ENCODE results near the gene TFEC. TPM values are rescaled to one million over a fixed set of nuclear protein-coding genes. Genes with fewer than 3 reads are reported as not detected.

The TFEC gene
- total RNA-seq, 1 donor from 2014 or later: 1.3 TPM

DNA sequence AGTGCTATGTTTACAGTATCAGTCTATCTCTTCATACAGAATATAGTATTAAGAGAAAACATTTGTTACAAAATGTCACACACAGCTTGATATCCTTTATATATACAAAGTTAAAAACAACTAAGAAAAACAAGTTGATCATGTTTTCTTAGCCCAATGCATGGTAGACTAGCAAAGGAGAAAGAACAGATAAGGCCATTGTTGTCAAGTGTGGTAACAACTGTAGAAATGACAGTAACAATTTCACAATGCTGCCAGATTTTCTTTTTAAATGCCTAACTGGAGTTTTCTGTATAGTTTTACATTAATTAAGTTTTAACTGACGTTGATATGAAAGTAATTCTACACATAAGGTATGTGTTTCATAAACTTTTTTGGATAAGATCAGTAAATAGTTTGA, 65.8 kb downstream of the TFEC start:
- no peak for TF ChIP-seq CTCF (IDR thresholded peaks at IDR 0.05)
- H3K36me3 ChIP-seq: no peaks in the 10 kb centered on the region
- no peaks in the 10 kb centered on the region for H3K27me3 ChIP-seq
- no peak overlapping the region for H3K27ac ChIP-seq
- no peak for DNase-seq (ENCODE audit: low spot score in 2 of 2)
- no peaks in the 10 kb centered on the region for H3K4me1 ChIP-seq
- intact Hi-C loops (cut with DNase I): no loop called here
- no peak overlapping the region for H3K4me3 ChIP-seq
- no peaks in the 10 kb centered on the region for H3K9me3 ChIP-seq

GRCh38 chr7:115962340-115962739, 68.2 kb downstream of the TFEC start:
- intact Hi-C loops (cut with DNase I): no loop called here
- no peak for DNase-seq (ENCODE audit: low spot score in 2 of 2)
- Histone ChIP-seq H3K27me3 (no peaks in the 10 kb centered on the region), H3K4me1 (no peaks in the 10 kb centered on the region), H3K4me3 (no peak overlapping the region), H3K36me3 (no peaks in the 10 kb centered on the region), H3K9me3 (no peaks in the 10 kb centered on the region), H3K27ac (no peak overlapping the region)
- TF ChIP-seq CTCF (IDR thresholded peaks at IDR 0.05): no peak

DNA sequence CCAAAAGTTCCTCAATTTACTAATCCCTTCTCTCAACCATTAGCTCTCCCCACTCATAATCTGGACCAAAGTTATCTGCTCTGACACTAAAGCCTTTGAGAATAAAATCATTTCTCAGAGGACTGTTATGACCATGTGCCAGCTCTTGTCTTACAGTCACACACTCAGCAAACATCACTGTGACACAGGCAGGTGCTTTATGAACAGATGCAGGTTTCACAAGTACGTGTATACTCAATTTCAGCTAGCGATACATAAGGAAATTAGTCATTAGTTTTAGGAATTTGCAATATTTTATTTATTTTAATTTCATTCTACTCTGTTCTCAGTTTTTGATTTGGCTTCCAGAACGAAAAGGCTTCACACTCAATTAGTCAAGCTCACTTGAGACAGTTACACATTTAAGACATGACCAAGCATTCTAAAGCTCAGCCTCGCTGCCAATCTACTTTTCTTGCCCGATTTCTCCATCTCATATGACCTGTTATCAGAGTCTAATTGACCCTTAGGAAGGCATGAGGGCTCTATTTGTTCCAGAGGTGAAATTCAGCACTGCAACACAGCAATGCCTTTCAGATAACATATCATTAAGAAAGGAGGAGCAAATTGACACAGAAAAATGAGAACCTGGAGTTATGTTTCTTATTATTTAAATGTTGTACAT, 76.8 kb downstream of the TFEC start:
- DNase-seq (ENCODE audit: low spot score in 2 of 2): no peak
- TF ChIP-seq CTCF (IDR thresholded peaks at IDR 0.05): no peak
- Histone ChIP-seq H3K27me3 (no peaks in the 10 kb centered on the region), H3K36me3 (no peaks in the 10 kb centered on the region), H3K9me3 (no peaks in the 10 kb centered on the region), H3K4me3 (no peak overlapping the region), H3K4me1 (no peaks in the 10 kb centered on the region), H3K27ac (no peak overlapping the region)
- intact Hi-C loops (cut with DNase I): no loop called here

DNA sequence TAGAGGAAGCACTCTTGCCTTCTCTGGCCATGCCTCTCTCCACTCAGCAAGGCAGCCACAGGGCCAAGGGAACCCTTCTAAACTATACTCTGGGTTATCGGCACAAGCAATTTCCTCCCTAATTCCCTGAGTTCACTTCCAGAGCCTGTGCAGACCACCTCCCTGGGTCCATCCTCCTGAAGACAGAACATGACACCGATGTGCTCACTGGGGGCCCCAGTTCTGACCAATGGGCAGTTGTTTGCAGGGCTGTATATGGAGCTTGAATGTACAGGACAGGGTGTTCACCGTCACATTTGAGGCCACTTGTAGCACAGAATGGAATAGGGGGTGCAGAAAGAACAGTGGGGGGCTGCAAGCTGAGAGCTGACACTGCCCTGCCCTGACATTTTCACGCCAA, 77.7 kb downstream of the TFEC start:
- Histone ChIP-seq H3K36me3 (no peaks in the 10 kb centered on the region), H3K27ac (no peak overlapping the region), H3K9me3 (no peaks in the 10 kb centered on the region), H3K4me3 (no peak overlapping the region), H3K4me1 (no peaks in the 10 kb centered on the region), H3K27me3 (no peaks in the 10 kb centered on the region)
- intact Hi-C loops (cut with DNase I): no loop called here
- no peak for TF ChIP-seq CTCF (IDR thresholded peaks at IDR 0.05)
- no peak for DNase-seq (ENCODE audit: low spot score in 2 of 2)

DNA sequence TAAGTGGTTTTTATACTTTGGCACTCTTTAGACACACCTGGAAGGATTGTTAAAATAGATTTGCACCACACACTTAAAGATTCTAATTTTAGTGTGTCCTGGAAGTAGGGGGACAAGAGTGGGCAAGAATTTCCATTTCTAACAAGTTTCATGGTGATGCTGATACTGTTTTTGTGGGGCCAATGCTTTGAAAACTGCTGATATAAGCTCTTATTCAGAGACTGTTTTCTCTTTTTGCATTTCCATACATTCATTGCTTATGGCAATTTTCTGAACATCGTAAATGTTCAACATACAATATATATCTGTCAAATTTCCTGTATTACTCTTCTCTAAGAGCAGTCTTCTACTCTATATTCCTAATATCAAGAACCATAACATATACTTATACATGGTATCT, 79.0 kb downstream of the TFEC start:
- no peaks in the 10 kb centered on the region for H3K4me1 ChIP-seq
- TF ChIP-seq CTCF (IDR thresholded peaks at IDR 0.05): no peak
- DNase-seq (ENCODE audit: low spot score in 2 of 2): no peak
- no peaks in the 10 kb centered on the region for H3K36me3 ChIP-seq
- H3K4me3 ChIP-seq: no peak overlapping the region
- H3K27me3 ChIP-seq: no peaks in the 10 kb centered on the region
- no peak overlapping the region for H3K27ac ChIP-seq
- intact Hi-C loops (cut with DNase I): no loop called here
- H3K9me3 ChIP-seq: no peaks in the 10 kb centered on the region

Measured in ascending aorta (tissue), 2 donors.